Posterior cingulate gyrus (tissue), 11 donors: Measurements from ENCODE around the gene ZNF260.
A peak's percentile ranks its signal among the peaks of the same experiment; 100 is the strongest.
"Not testable (repeated sequence)": the region's sequence is repeated elsewhere in the genome, so short reads cannot be mapped to it uniquely, and the experiment has no call there.

Experiments
- DNase-seq, 10 donors: peaks; one replicate each; pipeline versions ENCODE4 v3.0.0 to v3.0.0-alpha.2; 2020 to 2021; ENCODE audit warnings: mixed read lengths in 3 of 10
- intact Hi-C: fragments of 100-400 bp; cut with DNase I; formaldehyde crosslinking; loops from one replicate; pipeline ENCODE4 v1.15.1; 2023

ZNF260 gene

GRCh38 chr19:36492689-36493453 is 35.2 kb downstream of the ZNF260 start:
- peak; percentile 50 to 96 (median 76) for DNase-seq
- intact Hi-C loops, result not testable (repeated sequence)

- intact Hi-C loops, DNase-seq: not testable (repeated sequence)
These were observed 37.2 kb downstream of the ZNF260 start for GRCh38 chr19:36490846-36491245.

- intact Hi-C loops, result loop anchor here (2.0 kb wide), 2 partner anchors 71 to 111 kb away; partner anchors contain the start of genes ZFP14 and ZFP82
- peak in 8 of 10 donors; percentile 64 to 95 (median 77) for DNase-seq
These were observed 38.1 kb downstream of the ZNF260 start for GRCh38 chr19:36489920-36490415.

GRCh38 chr19:36489118-36489919 is 38.8 kb downstream of the ZNF260 start, which contains the start of gene ZNF566:
Gene ZNF566, minus strand, starts transcription at chr19:36489561. Its CDS starts 13,004 bp downstream, at chr19:36476557.
- DNase-seq, result peak; percentile 82 to 98 (median 89)
- intact Hi-C loops, result loop anchor here (2.0 kb wide), 2 partner anchors 71 to 111 kb away; partner anchors contain the start of genes ZFP14 and ZFP82

- peak in 2 of 10 donors; percentile 18 to 22 for DNase-seq
- intact Hi-C loops, result loop anchor here (2.0 kb wide), 2 partner anchors 70 to 110 kb away; partner anchors contain the start of genes ZFP14 and ZFP82
These were observed 39.3 kb downstream of the ZNF260 start for GRCh38 chr19:36488846-36489117.

GRCh38 chr19:36488118-36488845 is 39.8 kb downstream of the ZNF260 start:
- intact Hi-C loops, result loop anchor here (2.0 kb wide), 2 partner anchors 69 to 109 kb away; partner anchors contain the start of genes ZFP14 and ZFP82
- DNase-seq, result no peak

GRCh38 chr19:36483653-36484052 is 44.4 kb downstream of the ZNF260 start:
- intact Hi-C loops, result no loop called here
- DNase-seq, result no peak

GRCh38 chr19:36482876-36483275 is 45.2 kb downstream of the ZNF260 start:
- DNase-seq, result no peak
- intact Hi-C loops, result no loop called here
